ENCODE data around the gene CAT.

DNA sequence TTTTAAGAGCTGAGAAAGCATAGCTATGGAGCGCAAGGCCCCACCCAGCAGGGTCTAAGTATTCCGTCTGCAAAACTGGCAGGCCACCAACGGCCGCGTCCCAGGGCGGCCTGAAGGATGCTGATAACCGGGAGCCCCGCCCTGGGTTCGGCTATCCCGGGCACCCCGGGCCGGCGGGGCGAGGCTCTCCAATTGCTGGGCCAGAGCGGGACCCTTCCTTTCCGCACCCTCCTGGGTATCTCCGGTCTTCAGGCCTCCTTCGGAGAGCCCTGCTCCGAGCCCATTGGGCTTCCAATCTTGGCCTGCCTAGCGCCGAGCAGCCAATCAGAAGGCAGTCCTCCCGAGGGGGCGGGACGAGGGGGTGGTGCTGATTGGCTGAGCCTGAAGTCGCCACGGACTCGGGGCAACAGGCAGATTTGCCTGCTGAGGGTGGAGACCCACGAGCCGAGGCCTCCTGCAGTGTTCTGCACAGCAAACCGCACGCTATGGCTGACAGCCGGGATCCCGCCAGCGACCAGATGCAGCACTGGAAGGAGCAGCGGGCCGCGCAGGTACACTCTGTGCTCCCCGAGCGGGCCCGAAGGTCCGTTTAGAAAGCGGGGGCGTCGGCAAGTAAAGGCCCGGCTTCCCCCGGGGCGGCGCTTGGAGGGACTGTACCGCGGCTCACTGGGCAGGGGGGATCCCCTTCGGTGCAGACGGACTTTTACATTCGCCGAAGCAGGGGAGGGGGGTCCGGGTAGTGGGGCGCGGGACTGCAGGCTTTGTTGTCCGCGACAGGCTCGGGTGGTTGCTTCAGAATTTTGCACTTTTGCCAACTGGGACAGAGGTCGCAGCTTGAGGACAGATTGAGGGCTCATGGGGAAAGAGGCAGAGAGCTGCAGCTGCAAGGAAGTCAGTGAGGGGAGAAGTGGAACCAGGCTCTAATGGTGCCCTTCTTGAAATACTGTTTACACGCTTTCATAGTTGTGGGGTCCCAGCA is at the start of gene CAT:
- TF ChIP-seq EZH2 (IDR thresholded peaks at IDR 0.05; ENCODE audit: insufficient read depth, poor library complexity, severe bottlenecking) = no peak
- TF ChIP-seq EZH2phosphoT487 (IDR thresholded peaks at IDR 0.05; ENCODE audit: insufficient read depth, low read depth) = no peak

Data from GM23248 (cell line).